ENCODE measurements around the gene CBLN3.
A peak's percentile ranks its signal among the peaks of the same experiment; 100 is the strongest.

CBLN3 gene

DNA sequence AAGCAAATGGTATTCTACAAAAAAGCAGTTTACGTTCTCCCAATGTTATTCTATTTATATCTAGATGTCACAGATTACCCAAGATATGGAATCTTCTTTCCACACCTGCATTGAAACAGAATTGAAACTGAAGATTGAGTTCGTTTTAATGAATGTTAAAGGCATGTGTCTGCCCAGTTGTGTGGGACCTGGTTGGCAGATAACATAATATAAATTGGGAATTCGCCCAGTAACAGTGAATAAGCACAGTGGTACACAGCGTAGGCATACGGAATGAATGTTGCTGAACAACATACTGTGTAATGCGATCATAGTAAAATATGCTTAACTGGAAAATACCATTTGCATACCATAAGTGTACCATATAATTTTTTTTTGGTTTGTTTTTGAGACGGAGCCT, 4.6 kb upstream of the CBLN3 start:
- ATAC-seq: no peak
- peak overlapping the region in 1 of 2 donors; percentile 24 for H3K27ac Mint-ChIP-seq
- H3K4me1 Mint-ChIP-seq: peaks cover 66% of the 10 kb centered on the region

DNA sequence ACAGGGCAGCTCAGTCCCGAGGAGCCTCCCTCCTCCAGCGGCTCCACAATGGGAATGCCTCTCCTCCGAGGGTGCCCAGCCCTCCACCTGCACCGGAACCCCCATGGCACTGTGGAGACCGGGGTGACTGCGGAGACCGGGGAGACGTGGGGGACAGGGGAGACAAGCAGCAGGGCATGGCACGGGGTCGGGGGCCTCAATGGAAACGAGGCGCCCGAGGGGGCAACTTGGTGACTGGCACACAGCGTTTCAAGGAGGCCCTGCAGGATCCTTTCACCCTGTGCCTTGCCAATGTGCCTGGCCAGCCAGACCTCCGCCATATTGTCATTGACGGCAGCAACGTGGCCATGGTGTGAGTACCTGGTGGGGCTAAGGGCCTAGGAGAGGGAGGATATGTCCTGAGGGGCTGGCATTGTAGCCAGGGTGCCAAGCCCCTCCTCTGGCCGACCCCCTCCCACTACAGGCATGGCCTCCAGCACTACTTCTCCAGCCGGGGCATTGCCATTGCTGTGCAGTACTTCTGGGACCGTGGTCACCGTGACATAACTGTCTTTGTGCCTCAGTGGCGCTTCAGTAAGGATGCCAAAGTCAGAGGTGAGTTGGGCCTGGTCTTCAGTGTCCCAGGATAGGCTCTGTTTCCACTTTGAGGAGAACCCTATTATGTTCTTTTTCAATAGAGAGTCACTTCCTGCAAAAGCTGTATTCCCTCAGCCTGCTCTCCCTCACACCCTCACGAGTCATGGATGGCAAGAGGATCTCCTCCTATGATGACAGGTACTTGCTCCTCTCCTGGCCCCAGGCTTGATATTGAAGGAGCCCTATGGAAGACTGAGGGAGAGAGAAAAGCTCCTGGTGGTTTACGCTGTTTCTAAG, 3.0 kb upstream of the CBLN3 start:
- peaks cover 63% of the 10 kb centered on the region for H3K4me1 Mint-ChIP-seq
- DNase-seq (no peak), ATAC-seq (no peak)
- H3K4me3 Mint-ChIP-seq: no peak overlapping the region
- H3K9me3 Mint-ChIP-seq: no peaks in the 10 kb centered on the region
- H3K27me3 Mint-ChIP-seq: no peaks in the 10 kb centered on the region
- peak overlapping the region in 1 of 2 donors; percentile 99 for H3K27ac Mint-ChIP-seq

More for the DNA sequence above, 4.6 kb upstream of the CBLN3 start:
- Mint-ChIP-seq H3K27me3 (no peaks in the 10 kb centered on the region), H3K4me3 (no peak overlapping the region), H3K9me3 (no peaks in the 10 kb centered on the region)
- DNase-seq: no peak

DNA sequence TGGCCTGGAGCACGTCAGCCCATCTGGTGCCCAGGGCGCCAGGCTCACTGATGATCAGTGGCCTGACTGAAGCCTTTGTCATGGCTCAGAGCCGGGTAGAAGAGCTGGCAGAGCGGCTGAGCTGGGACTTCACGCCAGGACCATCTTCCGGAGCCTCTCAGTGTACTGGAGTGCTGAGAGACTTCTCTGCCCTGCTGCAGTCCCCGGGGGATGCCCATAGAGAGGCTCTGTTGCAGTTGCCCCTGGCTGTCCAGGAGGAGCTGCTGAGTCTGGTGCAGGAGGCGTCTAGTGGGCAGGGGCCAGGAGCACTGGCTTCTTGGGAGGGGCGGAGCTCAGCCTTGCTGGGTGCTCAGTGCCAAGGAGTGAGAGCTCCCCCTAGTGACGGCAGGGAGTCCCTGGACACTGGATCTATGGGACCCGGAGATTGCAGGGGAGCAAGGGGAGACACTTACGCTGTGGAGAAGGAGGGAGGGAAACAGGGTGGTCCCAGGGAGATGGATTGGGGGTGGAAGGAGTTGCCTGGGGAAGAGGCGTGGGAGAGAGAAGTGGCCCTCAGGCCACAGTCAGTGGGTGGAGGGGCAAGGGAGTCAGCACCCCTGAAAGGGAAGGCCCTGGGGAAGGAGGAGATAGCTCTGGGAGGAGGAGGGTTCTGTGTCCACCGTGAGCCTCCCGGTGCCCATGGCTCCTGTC, 2.2 kb upstream of the CBLN3 start:
- peak overlapping the region; percentile 92 for H3K4me3 Mint-ChIP-seq
- no peaks in the 10 kb centered on the region for H3K9me3 Mint-ChIP-seq
- no peaks in the 10 kb centered on the region for H3K27me3 Mint-ChIP-seq
- DNase-seq: peak; percentile 87 to 88
- peak overlapping the region; percentile 4 to 99 for H3K27ac Mint-ChIP-seq
- peaks cover 62% of the 10 kb centered on the region for H3K4me1 Mint-ChIP-seq
- ATAC-seq: peak; percentile 62

DNA sequence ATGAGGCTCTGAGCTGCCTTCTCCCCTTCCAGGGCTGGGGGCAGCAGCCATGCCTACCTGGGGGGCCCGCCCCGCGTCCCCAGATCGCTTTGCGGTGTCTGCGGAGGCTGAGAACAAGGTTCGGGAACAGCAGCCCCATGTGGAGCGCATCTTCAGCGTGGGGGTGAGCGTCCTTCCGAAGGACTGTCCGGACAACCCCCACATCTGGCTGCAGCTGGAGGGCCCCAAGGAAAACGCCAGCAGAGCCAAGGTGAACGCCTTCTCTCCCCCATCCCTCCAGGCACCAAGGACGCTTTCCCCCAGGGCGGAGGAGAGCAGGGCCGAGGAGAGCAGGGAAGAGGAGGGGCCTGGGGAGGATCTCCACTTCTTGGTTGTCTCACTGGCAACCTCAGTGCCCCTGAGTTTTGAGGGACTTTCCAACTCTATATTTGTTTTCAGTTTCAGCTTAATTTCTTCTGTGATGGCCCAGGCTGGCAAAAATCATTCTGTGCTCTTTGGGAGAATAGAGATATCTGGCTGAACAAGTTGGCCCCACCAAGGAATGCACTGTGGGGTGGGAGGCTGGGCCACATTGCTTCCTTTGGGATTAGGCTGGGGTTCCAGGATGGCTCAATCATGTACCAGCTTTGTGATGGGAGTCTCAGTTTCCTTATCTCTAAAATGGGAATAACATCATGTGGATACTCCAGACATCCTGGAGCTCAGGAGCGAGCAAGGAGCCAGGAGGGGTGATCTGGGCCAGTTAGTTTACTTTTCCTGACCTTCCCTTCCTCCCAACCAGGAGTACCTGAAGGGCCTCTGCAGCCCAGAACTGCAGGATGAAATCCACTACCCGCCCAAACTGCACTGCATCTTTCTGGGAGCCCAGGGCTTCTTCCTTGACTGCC, 1.5 kb upstream of the CBLN3 start:
- peak overlapping the region; percentile 98 to 99 for H3K27ac Mint-ChIP-seq
- H3K4me3 Mint-ChIP-seq: peak overlapping the region; percentile 92
- peaks cover 64% of the 10 kb centered on the region for H3K4me1 Mint-ChIP-seq
- H3K9me3 Mint-ChIP-seq: no peaks in the 10 kb centered on the region
- ATAC-seq: peak; percentile 74
- no peaks in the 10 kb centered on the region for H3K27me3 Mint-ChIP-seq
- peak; percentile 75 to 80 for DNase-seq

DNA sequence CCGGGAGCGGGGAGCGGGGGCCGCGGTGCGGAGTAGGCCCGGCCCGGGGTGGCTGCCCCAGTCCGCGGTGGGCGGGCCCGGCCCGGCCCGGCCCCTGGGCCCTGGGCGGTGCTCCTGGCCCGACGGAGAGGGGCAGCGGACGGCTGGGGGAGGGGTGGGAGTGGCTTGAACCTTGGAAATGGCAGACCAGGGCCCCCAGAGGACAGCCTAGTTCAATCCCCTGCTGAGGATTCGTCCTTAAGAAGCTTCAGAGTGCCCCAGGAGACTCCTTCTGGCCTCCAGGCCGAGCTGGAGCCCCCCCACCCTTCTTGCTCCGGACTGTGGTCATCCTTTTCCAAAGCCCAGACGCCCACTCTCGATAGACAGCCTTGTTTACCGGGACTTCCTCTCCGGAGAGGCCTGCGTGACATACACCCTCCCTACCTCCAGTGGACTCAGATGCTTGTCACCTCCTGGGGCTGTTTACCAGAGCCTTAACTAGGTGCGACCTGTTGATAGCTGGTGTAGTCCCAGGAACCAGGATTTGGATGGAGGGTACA, 744 bp upstream of the CBLN3 start:
- Mint-ChIP-seq H3K27ac (peak overlapping the region; percentile 98 to 99), H3K4me1 (peaks cover 64% of the 10 kb centered on the region), H3K4me3 (peak overlapping the region; percentile 92), H3K9me3 (no peaks in the 10 kb centered on the region), H3K27me3 (no peaks in the 10 kb centered on the region)
- ATAC-seq (peak; percentile 69), DNase-seq (peak; percentile 71 to 79)

DNA sequence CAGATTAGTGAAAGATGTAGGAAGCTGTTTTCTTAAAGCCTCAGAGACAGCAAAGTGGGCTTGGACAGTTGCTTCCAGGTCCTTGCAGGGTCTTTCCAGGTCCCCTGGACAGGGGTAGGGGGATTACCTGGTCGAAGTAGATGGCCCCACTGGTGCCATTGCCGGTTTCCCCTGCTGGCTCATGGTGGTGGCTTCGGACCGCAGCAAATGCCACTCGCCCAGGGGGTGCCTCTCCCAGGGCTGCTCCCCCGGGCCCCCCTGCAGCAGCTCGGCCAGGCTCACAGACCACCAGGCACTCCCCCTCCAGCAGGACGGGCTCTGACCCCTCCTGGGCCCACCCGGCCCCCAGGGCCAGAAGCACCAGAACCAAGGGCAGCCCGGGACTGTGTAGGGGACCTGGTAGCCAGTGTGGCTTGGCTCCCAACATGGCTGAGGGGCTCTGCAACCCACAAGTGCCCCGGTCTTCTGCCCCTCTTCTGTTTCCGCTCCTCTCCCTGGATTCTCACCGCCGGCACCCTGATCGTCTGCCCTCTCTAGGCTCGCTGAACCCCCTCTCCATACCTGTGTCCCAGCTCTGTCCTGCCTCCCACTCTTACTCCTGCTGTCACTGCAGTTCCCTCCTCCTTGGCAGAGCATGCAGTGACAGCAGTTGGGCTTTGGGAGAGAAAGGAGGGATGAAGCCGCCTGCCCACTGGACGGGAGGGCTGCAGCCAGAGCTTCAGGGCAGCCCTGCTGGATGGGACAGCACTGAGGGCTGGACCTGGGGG, 657 bp downstream of the CBLN3 start:
- Mint-ChIP-seq H3K4me3 (peak overlapping the region; percentile 92 to 93), H3K27me3 (no peaks in the 10 kb centered on the region), H3K9me3 (no peaks in the 10 kb centered on the region), H3K27ac (peak overlapping the region; percentile 99), H3K4me1 (peaks cover 66% of the 10 kb centered on the region)
- ATAC-seq: no peak
- no peak for DNase-seq

DNA sequence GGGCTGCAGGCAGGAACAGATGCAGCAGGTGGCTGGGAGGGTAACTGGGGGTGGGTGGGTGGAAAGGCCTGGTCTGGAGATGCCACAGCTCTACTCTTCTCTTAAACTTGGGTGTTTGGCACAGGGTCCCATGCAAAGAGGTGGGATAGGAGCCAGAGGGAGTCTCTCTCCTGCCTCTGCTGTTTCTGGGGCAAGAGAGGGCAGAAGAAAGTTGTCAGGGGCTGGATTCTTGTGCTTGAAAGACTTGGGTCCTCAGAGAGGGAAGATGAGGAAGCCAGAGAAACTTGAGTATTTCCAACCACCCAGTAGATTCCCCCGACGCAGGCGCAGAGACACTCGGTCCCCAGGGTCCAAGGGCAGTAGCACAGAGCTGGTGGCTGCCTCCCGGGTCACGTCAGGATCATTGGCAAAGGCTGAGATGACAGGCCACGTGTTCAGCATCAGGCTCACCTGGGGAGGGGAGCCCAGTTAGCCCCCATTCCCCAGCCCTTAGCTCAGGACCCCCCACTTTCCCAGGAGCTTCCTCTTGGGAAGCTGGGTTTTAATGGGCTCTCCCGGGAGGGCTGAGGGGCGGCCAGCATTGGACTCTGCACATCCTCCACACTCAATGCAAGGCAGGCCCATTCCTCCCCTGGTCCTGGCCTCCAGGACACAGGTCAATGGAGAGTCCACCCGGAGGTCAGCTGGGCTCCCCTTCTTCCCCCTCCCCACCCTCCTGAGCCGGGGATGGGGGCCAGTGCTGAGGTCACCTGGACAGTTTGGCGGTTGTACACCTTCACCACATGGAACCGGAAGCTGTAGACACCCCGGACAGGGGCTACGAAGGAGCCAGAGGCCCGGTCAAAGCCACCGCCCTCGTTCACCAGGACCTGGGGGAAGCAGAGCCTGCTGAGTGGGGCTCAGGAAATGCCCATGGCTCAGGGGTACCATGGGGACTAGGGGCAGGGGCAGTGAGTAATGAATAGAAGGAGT, 1.6 kb downstream of the CBLN3 start:
- no peak for DNase-seq
- H3K27ac Mint-ChIP-seq: peak overlapping the region in 1 of 2 donors; percentile 65
- peaks cover 62% of the 10 kb centered on the region for H3K4me1 Mint-ChIP-seq
- H3K4me3 Mint-ChIP-seq: peak overlapping the region in 1 of 2 donors; percentile 66
- H3K27me3 Mint-ChIP-seq: no peaks in the 10 kb centered on the region
- ATAC-seq: no peak
- no peaks in the 10 kb centered on the region for H3K9me3 Mint-ChIP-seq

DNA sequence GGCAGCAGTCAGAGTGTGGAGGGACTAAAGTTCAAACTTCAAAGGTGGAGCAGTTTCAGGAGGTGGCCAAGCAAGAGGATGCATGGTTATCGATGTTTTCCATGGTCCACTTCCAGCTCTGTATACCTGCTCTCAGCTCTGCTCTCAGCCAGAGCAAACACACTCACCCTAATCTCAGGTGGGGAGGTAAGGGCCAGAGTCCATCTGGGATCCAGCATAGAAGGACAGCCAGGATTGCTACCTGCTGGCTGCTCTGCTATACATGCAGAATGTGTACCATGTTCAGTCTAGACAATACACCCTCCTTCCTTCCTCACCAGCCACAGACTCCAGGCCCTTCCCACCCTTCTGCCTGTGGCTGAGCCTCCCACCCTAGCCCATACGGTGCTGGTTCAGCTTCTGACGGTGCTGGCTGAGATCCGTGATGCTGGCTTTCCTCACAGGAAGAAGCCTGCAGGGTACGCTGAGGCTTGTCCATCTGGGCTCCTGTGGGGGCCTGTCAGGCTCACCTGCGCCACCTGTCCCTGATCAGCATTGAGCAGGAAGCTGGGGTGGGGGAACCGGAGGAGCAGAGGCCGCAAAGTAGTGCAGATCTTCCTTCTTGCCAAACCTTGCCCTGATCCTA, 2.4 kb downstream of the CBLN3 start:
- H3K27ac Mint-ChIP-seq: no peak overlapping the region
- no peak for DNase-seq
- no peaks in the 10 kb centered on the region for H3K9me3 Mint-ChIP-seq
- no peak for ATAC-seq
- H3K27me3 Mint-ChIP-seq: no peaks in the 10 kb centered on the region
- peaks cover 57% of the 10 kb centered on the region for H3K4me1 Mint-ChIP-seq
- H3K4me3 Mint-ChIP-seq: no peak overlapping the region

DNA sequence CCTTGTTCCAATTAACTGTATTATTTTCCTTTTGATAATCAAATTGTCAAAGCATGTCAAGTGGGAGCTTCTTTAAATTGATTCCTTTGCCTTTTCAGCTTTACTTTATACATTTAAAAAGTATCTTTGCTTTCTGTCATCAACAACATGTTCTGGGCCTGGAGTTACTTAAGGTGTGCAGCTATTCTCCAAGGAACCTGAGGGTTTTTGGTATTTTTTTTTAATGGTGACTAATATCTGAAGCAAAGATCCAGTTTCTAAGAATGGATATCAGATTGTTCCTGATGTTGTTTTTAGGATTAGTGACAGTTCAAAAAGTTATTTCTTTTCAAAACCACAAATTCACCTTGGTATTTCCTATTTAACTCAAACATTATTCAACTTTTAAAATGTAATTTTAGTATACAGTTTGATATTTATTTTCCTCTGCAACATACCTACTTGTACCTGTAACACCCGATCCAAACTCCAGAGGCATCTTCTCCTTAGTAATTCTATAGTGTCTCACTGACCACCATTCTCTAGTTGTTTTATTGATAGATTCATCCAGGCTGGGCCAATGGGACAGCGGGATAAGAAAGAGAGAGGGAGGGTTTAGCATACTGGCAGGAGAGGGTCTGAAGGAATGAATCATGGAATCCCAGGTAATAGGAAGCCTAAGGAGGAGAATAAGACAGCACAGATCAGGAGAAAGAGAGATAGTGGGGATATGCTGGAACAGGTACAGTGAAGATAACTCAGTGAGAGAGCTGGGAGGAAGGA, 3.1 kb downstream of the CBLN3 start:
- DNase-seq (no peak), ATAC-seq (no peak)
- Mint-ChIP-seq H3K4me1 (peaks cover 51% of the 10 kb centered on the region), H3K4me3 (no peak overlapping the region), H3K9me3 (no peaks in the 10 kb centered on the region), H3K27ac (no peak overlapping the region), H3K27me3 (no peaks in the 10 kb centered on the region)

DNA sequence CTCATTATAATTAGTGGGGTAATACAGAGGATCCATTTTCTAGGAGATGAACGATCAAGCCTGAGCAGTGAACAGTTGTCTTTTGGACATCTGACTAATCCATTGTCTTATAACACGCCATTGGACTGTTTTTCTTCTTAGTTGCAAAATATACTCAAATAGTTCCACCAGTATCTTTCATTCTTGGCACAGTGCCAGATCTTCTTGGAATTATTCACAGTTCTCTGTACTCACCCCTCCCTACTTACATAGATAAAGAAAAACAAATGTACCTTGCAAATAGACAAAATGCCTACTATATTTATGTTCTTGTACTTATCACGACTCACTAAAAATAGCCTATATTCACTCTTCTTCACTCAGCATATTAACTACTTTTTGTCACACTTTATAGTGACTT, 3.8 kb downstream of the CBLN3 start:
- DNase-seq: no peak
- Mint-ChIP-seq H3K27me3 (no peaks in the 10 kb centered on the region), H3K27ac (no peak overlapping the region), H3K4me3 (no peak overlapping the region), H3K9me3 (no peaks in the 10 kb centered on the region), H3K4me1 (peaks cover 45% of the 10 kb centered on the region)
- no peak for ATAC-seq

DNA sequence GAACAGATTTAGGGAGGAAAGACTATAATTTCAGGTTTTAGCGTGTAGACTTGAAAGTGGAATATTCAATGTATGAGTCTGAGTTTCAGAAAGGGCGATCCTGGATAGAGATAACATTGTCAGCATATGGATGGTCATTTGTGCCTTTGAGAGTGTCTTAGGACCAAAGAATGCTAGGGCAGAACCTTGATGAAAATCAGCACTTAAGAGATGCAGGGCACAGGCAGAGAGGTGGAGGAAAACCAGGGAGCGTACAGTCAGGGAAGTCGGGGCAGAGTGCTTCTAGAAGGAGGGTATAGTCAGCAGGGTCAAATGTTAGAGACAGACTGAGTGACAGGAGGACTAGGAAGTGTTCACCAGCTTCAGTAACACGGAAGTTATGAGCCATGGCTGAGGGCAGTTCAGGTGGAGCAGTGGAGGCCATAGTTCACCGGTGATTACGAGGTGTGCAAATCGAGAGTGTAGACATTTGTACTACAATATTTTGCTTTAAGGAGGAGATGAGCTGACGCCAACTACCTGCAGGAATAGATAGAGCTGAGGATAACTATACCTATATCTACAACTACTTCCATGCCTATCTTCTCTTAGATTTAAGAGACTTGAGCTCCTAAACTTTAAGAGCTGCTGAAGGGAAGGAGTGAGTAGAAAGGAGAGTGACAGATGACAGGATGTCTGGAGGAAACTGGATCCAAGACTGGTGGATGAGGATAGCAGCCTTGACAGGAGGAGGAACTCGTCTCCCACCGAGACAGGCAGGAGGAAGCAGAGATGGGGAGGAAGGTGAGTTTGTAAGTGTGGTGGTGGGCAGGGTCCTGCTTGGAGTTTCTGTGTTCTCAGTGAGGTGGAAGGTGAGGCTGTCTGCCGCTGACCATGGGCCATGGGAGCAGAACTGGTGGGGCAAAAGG, 6.5 kb downstream of the CBLN3 start:
- Mint-ChIP-seq H3K4me3 (no peak overlapping the region), H3K27me3 (peaks cover 11% of the 10 kb centered on the region)

DNA sequence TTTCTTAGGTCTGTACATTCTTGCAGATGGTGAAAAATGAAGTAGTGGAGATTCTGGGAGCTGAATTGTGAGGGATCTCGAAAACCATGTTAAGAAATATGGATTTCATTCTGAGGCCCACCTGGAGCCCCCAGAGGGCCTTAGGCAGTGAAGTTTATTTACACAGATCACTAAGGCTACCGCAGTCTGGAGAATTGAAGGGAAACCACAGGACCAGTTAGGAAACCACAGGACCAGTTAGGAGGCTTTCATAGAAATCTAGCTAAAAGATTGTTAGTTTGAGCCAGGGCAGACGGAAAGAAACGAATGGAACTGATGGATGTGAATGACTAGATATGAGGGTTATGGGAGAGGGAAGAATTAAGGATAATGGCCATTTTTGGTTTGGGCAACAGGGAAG, 7.2 kb downstream of the CBLN3 start:
- Mint-ChIP-seq H3K9me3 (no peaks in the 10 kb centered on the region), H3K27me3 (peaks cover 11% of the 10 kb centered on the region), H3K27ac (no peak overlapping the region), H3K4me1 (peaks cover 24% of the 10 kb centered on the region), H3K4me3 (no peak overlapping the region)
- no peak for DNase-seq
- ATAC-seq: no peak

More for the DNA sequence above, 6.5 kb downstream of the CBLN3 start:
- Mint-ChIP-seq H3K4me1 (peaks cover 30% of the 10 kb centered on the region), H3K27ac (no peak overlapping the region), H3K9me3 (no peaks in the 10 kb centered on the region)
- DNase-seq (no peak), ATAC-seq (peak; percentile 36)
